ENCODE results near the gene DUSP6. TPM values are rescaled to one million over a fixed set of nuclear protein-coding genes. Genes with fewer than 3 reads are reported as not detected.

The DUSP6 gene
- total RNA-seq, 1 experiment from 2014 or later = 20.3 TPM

GRCh38 chr12:89350260-89350629 lies 2.1 kb downstream of the DUSP6 start:
- Histone ChIP-seq H3K4me1 (ENCODE audit: control insufficient read depth, insufficient read depth, low read length) (peaks cover 32% of the 10 kb centered on the region), H3K9me3 (ENCODE audit: control insufficient read depth, insufficient read depth, low read depth, low read length) (no peaks in the 10 kb centered on the region), H3K36me3 (ENCODE audit: control insufficient read depth, insufficient read depth, low read length) (peaks cover 4% of the 10 kb centered on the region; the same call in 1 of the 2 replicates), H3K27me3 (ENCODE audit: control insufficient read depth, insufficient read depth, low read length) (no peaks in the 10 kb centered on the region), H3K27ac (ENCODE audit: low read length) (peak overlapping the region; percentile 86), H3K4me3 (ENCODE audit: low read depth in 2 of 2, low read length in 2 of 2) (peak overlapping the region; percentile 86 to 88)
- no TSS peak for BruUV-seq (replicated peaks)
- CTCF ChIA-PET = no interaction called here
- intact Hi-C loops (cut with micrococcal nuclease; ENCODE audit: unreplicated experiment) = loop anchor here (5.0 to 10.0 kb wide), 3 partner anchors 112 to 333 kb away; no protein-coding TSS in a partner anchor
- POLR2A ChIA-PET = interaction anchor here (0.5 kb wide), 1 partner anchor 66 kb away, joined by 10 read pairs; no protein-coding TSS in a partner anchor
- DNase-seq (ENCODE audit: low read depth, low spot score) (no peak), ATAC-seq (no peak)
- in situ Hi-C loops (cut with HindIII; ENCODE audit: low pct_unique_long_range_greater_than_20kb, low sequenced_read_pairs) = no loop called here
- TF ChIP-seq REST (IDR thresholded peaks at IDR 0.05; ENCODE audit: insufficient read depth in 1 of 2, low read depth in 2 of 2, low read length in 1 of 2) (no peak), POLR2AphosphoS5 (IDR thresholded peaks at IDR 0.05; ENCODE audit: low read depth, low read length) (no peak), TCF7L2 (IDR thresholded peaks at IDR 0.05; ENCODE audit: low read depth, low read length) (no peak), SIN3A (IDR thresholded peaks at IDR 0.05; ENCODE audit: borderline replicate concordance, insufficient read depth, low read depth, low read length) (no peak), CTCF (IDR thresholded peaks at IDR 0.05) (no peak)

GRCh38 chr12:89349814-89350213 lies 2.5 kb downstream of the DUSP6 start:
- BruUV-seq (replicated peaks) = no TSS peak
- intact Hi-C loops (cut with micrococcal nuclease; ENCODE audit: unreplicated experiment) = loop anchor here (5.0 to 10.0 kb wide), 3 partner anchors 112 to 333 kb away; no protein-coding TSS in a partner anchor
- Histone ChIP-seq H3K27me3 (ENCODE audit: control insufficient read depth, insufficient read depth, low read length) (no peaks in the 10 kb centered on the region), H3K27ac (ENCODE audit: low read length) (peak overlapping the region; percentile 86), H3K4me3 (ENCODE audit: low read depth in 2 of 2, low read length in 2 of 2) (peak overlapping the region; percentile 86 to 88), H3K9me3 (ENCODE audit: control insufficient read depth, insufficient read depth, low read depth, low read length) (no peaks in the 10 kb centered on the region), H3K4me1 (ENCODE audit: control insufficient read depth, insufficient read depth, low read length) (peaks cover 30% of the 10 kb centered on the region), H3K36me3 (ENCODE audit: control insufficient read depth, insufficient read depth, low read length) (peaks cover 4% of the 10 kb centered on the region; the same call in 1 of the 2 replicates)
- CTCF ChIA-PET = no interaction called here
- POLR2A ChIA-PET = interaction anchor here (0.5 to 0.6 kb wide), 2 partner anchors 19 to 66 kb away, joined by 3 to 10 read pairs; no protein-coding TSS in a partner anchor
- DNase-seq (ENCODE audit: low read depth, low spot score) (no peak), ATAC-seq (no peak)
- TF ChIP-seq CTCF (IDR thresholded peaks at IDR 0.05) (no peak), REST (IDR thresholded peaks at IDR 0.05; ENCODE audit: insufficient read depth in 1 of 2, low read depth in 2 of 2, low read length in 1 of 2) (no peak), SIN3A (IDR thresholded peaks at IDR 0.05; ENCODE audit: borderline replicate concordance, insufficient read depth, low read depth, low read length) (no peak), TCF7L2 (IDR thresholded peaks at IDR 0.05; ENCODE audit: low read depth, low read length) (no peak), POLR2AphosphoS5 (IDR thresholded peaks at IDR 0.05; ENCODE audit: low read depth, low read length) (no peak)
- in situ Hi-C loops (cut with HindIII; ENCODE audit: low pct_unique_long_range_greater_than_20kb, low sequenced_read_pairs) = no loop called here

Measured in Panc1 (cell line).